NCI-H128 (cell line): ENCODE results near the gene KRT32.

Source experiments
- DNase-seq: peaks from one replicate; lab custom pipeline; 2025; ENCODE audit not compliant: unreplicated experiment; lab: John Stamatoyannopoulos, UW

KRT32 gene

DNA sequence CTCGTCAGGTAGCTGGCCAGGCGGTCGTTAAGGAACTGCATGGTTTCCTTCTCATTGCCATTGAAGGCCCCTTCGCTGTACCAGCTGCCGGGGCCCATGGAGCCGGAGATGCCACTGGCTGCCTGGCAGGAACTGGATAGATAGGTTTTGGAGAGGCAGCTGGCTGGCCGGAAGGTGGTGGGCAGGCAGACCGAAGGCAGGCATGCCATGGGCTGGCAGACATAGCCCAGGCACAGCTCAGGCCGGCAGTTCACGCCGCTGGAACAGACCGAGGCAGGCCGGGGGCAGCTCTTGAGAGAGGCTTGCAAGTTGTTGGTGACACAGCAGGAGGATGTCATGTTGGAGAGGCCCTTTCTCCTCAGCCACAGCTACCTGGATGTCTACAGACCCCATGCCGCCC lies at the start of gene KRT32:
Gene KRT32, minus strand, starts transcription at position 399 of the 400 bp plus-strand sequence. Its CDS starts 61 bp downstream, at position 338.
- no peak for DNase-seq

DNA sequence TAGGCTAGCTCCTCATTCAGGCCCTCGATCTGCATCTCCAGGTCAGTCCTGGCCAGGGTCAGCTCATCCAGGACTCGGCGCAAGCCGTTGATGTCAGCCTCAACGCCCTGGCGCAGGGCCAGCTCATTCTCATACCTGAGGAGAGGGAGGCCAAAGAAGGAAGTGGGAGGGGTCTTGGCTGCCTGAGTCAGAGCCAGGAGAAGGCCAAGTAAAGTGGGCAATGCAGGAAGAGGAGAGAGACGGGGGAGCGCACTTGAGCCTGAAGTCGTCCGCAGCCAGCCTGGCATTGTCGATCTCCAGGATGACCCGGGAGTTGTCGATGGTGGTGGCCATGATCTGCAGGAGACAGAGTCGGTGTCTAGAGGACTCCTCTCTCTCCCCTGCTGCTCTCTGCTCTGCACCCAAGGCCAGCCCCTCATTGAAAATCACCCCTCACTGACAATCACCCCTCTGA lies 49.7 kb upstream of the KRT32 start:
- no peak for DNase-seq

- DNase-seq: no peak
These were observed 49.1 kb upstream of the KRT32 start for GRCh38 chr17:41516147-41516829.

DNA sequence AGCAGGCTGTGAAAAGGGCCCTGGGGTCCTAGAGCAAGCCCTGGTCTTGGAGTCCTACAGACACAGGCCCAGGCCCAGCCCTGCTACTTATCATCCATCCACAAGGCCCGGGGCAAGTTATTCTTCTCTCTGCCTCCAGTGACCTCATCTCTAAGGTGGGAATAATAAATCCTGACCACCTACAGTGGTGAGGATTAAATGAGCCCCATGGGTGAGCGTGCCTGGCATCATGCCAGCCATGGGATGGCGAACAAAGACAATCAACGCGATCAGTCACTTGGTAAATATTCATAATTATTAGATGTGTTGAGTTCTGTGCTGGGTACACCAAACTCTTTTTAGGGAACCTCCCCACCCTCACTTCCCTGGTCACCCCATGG lies 46.0 kb upstream of the KRT32 start:
- no peak for DNase-seq

DNA sequence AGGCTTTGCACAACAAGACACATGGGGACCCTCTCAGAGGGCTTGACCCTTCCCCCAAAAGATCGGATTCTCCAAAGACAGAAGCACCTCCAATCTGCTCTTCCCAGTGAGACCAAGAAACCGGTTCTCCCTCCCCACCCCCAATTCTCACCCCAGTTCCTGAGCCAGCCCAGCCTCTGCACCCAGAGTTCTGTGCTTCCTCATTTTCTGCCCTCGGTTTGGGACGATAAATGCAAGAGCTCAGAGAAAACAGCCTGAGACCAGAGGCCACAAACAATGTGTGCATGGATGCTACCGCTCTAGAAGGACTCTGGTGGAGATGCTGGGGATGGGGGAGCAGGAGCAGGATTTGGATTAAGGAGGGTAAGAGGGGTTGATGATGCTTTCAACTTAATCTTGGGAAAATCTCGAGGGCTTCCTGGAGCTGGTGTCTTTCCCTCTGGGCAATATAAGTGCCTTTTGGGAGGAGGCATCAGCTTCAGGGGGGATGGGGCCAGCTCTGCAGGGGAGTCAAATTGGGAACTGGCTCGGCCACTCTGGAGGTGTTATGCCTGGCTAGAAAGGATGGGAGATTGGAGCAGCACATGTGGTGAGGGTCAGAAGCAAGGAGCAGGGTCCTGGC lies 45.5 kb upstream of the KRT32 start:
- no peak for DNase-seq

DNA sequence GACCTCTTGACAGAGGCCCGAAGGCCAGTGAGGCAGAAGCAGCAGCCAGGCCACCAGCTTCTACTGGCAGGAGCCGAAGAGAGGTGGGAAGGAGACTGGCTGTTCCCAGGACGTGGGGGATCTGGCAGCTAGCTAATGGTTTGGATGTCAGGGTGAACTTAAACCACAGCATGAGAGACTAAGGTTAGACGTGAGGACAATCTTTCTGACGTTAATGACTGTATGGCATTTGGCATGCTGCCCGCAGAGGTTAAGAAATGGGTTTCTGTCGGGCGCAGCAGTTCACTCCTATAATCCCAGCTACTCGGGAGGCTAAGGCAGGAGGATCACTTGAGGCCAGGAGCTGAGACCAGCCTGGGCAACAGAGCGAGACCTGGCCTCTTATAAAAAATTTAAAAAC lies 44.5 kb upstream of the KRT32 start:
- no peak for DNase-seq

GRCh38 chr17:41511116-41511515 lies 43.9 kb upstream of the KRT32 start:
- DNase-seq: no peak

DNA sequence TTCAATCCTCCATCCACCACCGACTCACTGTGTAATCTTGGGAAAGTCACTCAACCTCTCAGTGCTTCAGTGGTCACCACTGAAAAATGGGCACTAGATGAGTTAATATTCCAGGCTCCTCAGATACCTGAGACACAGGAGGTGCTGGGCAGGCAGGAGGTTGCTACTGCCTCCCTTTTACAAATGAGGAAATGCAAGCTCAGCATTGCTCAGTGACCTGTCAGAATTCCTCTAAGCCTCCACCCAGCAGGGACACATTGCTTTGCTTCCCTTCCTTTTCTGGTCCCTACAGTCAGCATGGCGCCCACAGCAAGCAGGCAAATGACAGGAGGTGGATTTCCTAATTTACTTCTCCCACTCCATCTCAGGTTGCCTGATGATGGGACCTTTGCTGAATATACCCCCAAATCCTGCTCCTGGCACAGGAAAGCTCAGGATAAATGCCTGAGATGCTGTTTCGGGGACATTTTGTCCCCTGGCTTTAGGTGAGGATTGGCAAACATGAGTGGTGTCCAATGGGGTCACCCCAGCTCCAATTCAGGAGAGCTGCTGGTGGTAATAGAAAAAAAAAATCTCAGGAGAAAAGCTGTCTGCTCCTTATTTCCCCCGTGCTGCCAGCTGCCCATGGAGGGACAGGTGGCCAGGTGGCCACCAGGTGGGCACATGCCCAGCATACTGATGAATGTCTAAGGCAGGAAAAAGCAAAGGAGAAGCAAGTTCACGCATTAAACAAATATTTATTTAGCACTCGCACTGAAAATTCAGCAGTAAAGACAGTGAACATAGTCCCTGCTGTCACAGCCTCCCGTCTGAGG lies 43.3 kb upstream of the KRT32 start:
- DNase-seq: no peak

DNA sequence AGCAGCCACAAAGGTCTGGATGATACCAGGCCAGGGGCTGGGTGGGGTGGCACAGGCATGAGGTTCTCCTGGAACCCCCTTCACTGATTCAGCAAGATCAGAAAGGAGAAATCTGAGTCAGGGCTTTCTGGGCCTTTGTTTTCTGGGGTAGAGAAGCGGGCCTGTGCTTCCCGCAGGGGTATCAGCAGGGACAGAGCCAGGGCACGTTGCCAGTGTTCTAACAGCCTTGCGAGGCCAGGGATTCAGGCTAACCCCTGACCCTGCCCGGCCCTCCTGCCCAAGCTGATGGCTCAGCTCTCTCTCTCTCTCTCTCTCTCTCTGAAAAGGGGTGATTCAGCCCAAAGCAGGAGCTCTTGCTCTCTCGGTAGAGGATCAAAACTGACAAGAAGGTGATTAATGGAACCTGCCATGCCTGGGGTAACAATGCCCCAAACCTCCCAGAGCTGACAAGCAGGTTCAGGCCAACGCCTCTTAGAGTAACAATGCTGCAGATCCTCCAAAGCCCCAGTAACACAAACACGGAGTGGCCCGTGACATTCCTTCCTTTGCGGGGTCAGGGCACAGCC lies 40.2 kb upstream of the KRT32 start:
- DNase-seq: no peak

DNA sequence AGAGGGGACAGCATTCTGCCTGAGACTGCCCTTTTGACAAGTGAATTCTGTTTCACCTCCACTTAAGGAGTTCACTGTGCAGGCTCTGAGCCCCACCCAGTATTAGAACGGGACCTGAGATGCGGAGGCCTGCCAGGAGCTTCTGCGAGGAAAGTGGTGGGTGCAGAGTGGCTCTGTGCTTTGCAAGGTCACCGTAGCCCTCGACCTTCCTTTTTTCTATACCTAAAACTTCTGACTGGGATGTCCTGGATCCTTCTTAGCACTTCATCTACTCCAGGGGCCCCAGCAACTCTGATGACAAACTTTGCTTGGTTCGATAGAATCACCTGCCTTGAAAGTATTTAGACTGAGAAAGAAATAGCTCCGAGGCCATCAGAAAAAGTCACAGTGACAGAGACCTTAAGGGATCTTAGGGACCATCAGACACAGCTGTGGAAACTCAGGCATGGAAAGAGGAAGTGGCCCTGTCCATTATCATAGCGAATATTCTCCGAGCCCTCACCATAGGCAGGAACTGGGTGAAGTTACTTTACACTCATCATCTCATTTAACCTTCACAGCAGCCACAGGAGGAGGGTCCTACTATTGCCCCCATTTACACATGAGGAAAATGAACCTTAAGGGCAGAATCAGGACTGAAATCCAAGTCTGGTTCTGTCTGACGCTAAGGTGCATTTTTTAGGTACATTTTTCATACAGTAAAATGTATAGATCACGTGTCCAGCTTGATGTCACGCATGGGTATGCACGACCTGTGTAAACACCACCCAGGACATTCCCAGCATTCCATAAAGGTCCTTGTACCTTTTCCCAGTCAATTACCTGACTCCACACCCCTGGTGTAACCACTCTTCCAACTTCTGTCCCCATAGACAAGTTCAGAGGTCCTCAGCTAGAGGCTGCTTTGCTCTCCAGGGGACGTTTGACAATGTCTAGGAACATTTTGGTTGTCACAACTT lies 38.9 kb upstream of the KRT32 start:
- DNase-seq: no peak

- no peak for DNase-seq
These were observed 38.0 kb upstream of the KRT32 start, which contains the start of gene KRT13 for GRCh38 chr17:41505007-41505808. TSS of gene KRT13 (minus strand) at chr17:41505612. CDS start at chr17:41505550, 62 bp downstream.

DNA sequence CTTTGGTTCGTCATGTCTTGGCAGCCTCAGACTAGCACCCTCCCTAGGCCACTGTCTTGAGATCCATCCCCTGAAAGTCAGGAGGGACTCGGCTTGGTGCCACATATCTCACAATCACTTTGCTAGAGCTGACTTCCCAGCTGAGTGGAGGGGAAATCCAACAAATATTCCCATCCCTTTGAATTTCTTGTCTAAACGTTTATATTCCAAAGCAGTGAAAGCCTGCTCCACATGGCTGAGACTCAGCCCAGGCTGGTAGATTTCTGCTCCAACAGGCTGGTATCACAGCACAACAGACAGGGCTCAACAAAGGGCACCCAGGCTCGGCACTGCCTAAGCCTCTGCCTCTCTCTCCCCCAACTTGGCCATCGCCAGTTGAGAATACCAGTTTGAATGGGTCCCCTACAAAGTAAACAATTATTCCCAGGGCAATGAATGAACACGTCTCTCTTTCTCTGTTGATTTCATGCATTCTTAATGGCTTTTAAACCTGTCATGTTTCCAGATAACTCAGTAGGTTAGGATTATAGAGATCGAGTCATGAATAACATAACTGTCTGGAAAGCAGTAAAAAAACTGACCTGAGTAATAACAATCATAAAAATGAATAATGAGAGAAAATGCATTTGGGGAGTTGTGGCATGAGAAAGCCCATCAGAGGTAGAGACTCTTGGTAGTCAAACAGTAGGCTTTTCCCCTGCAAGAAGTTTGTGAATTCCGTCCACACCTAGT lies 37.2 kb upstream of the KRT32 start:
- DNase-seq: no peak

DNA sequence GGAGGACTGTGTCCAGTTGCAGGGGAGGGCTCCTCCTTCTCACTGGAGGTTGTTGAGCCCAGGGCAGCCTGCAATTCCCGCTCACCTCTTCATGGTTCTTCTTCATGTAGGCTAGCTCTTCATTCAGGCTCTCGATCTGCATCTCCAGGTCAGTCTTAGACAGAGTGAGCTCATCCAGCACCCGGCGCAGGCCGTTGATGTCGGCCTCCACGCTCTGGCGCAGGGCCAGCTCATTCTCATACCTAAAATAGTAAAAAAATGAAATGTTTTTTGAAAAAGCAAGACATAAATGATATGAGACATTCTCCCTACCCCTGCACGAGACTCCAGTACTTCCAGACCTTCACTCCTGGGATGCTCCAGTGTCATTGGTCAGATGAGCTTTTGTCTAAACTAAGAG lies 36.0 kb upstream of the KRT32 start:
- DNase-seq: no peak

GRCh38 chr17:41500131-41500911 lies 33.1 kb upstream of the KRT32 start:
- DNase-seq: no peak

DNA sequence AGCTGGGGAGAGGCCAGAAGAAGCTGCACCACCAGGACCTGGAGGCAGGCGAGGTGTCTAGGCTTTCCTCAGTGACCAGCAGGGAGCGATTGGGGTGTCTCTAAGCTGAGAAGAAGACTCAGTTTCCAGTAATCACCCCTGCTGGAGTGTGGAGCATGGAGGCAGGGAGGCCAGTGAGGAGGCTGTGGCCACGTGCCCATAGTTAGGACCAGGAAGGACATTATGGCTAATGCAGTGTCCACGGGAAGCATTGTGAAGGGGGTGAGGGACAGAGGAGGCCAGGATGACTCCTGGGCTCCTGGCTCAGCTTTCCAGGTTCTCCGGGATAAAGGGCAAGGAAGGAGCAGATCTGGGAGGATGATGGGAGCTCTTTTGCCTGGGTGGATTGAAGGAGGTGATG lies 32.5 kb upstream of the KRT32 start:
- DNase-seq: no peak

DNA sequence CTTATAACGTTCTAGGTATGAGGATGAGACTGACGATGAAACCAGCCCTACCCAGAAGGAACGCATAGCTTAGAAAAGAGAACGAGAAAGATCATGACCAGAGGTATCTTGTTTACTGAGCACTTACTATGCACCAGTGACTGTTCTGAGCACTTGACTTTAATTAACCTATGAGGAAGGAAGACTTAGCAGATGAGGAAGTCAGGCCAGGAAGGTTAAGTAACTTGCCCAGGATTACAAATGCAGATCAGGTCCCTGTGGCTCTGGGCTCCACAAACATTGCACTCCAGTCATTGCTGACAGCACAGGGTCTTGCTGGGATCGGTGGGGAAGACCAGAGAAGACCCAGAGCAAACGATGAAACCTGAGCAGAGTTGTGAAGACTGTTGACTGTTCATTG lies 31.1 kb upstream of the KRT32 start:
- no peak for DNase-seq

- DNase-seq: no peak
These were observed 29.8 kb upstream of the KRT32 start for GRCh38 chr17:41496803-41497484.

- DNase-seq: no peak
These were observed 27.3 kb upstream of the KRT32 start for GRCh38 chr17:41494524-41494923.
